CD14-positive monocyte (primary cell): ENCODE measurements around the gene RFFL. TPM values are rescaled to one million over a fixed set of nuclear protein-coding genes. Genes with fewer than 3 reads are reported as not detected.
A peak's percentile ranks its signal among the peaks of the same experiment; 100 is the strongest.

Experiments used
- DNase-seq, 3 donors: peaks; one replicate each; pipeline ENCODE4 v3.0.0-alpha.2; 2011 to 2022
- H2AFZ ChIP-seq: 2 replicates; pipeline ENCODE4 v1.6.0; 2012; ENCODE audit warnings: mild to moderate bottlenecking, low read depth, low read length, inconsistent platforms; ENCODE audit not compliant: insufficient read depth, poor library complexity, severe bottlenecking
- H3K27ac ChIP-seq, 2 donors: 1 replicate in 1 of 2; 2 replicates in 1 of 2; pipeline ENCODE4 v1.5.1; 2012 to 2013; ENCODE audit warnings: low read length in 2 of 2, control low read depth in 1 of 2, inconsistent platforms in 1 of 2, low read depth in 1 of 2, mild to moderate bottlenecking in 1 of 2
- H3K27me3 ChIP-seq, 2 donors: one replicate each; pipeline versions ENCODE4 v1.6.0 to v1.6.1; 2011 to 2013; ENCODE audit warnings: low read length in 2 of 2; ENCODE audit not compliant: control insufficient read depth in 2 of 2, insufficient read depth in 2 of 2
- H3K36me3 ChIP-seq, 2 donors: replicated peaks in 1 of 2; 1 replicate in 1 of 2; 2 replicates in 1 of 2; pipeline versions ENCODE4 v1.5.1 to v1.6.1; 2012 to 2013; ENCODE audit warnings: low read length in 2 of 2, control low read depth in 1 of 2, inconsistent platforms in 1 of 2, mild to moderate bottlenecking in 1 of 2; ENCODE audit not compliant: insufficient read depth in 2 of 2, control insufficient read depth in 1 of 2
- H3K4me1 ChIP-seq, 2 donors: 1 replicate in 1 of 2; 2 replicates in 1 of 2; pipeline versions ENCODE4 v1.5.1 to v1.6.1; 2012 to 2013; ENCODE audit warnings: low read length in 2 of 2, control low read depth in 1 of 2, inconsistent platforms in 1 of 2, mild to moderate bottlenecking in 1 of 2, moderate library complexity in 1 of 2; ENCODE audit not compliant: insufficient read depth in 2 of 2, control insufficient read depth in 1 of 2
- H3K4me2 ChIP-seq: replicated peaks from 2 replicates; pipeline ENCODE3; 2012; ENCODE audit warnings: low read length, moderate library complexity, mild to moderate bottlenecking; ENCODE audit not compliant: poor library complexity, severe bottlenecking; ENCODE audit errors: extremely low read depth
- H3K4me3 ChIP-seq, 3 experiments: fragments of 200-600 bp in 1 of 3; sonication (generic) in 1 of 3; replicated peaks in 1 of 3; 1 replicate in 2 of 3; 2 replicates in 1 of 3; pipeline ENCODE4 v1.5.1; 2011 to 2013; ENCODE audit warnings: low read length in 3 of 3, mild to moderate bottlenecking in 3 of 3, control low read depth in 2 of 3, low read depth in 2 of 3, inconsistent platforms in 1 of 3, moderate library complexity in 1 of 3
- H3K79me2 ChIP-seq: 2 replicates; pipeline ENCODE4 v1.6.0; 2012; ENCODE audit warnings: mild to moderate bottlenecking, control low read depth, inconsistent platforms, low read length, moderate library complexity; ENCODE audit not compliant: insufficient read depth
- H3K9ac ChIP-seq: 2 replicates; pipeline ENCODE4 v1.6.0; 2017; ENCODE audit warnings: low read length, mild to moderate bottlenecking; ENCODE audit not compliant: insufficient read depth, poor library complexity, severe bottlenecking
- H3K9me3 ChIP-seq, 2 donors: replicated peaks in 1 of 2; 1 replicate in 1 of 2; 2 replicates in 1 of 2; pipeline versions ENCODE4 v1.5.1 to v1.6.1; 2012 to 2013; ENCODE audit warnings: low read length in 2 of 2, control low read depth in 1 of 2; ENCODE audit not compliant: control insufficient read depth in 1 of 2, insufficient read depth in 1 of 2
- H4K20me1 ChIP-seq: 2 replicates; pipeline ENCODE4 v1.6.0; 2012; ENCODE audit warnings: mild to moderate bottlenecking, low read length, control low read depth, moderate library complexity; ENCODE audit not compliant: insufficient read depth
- H3K27ac Mint-ChIP-seq, 7 donors: one replicate each; pipeline ENCODE4 v1.8.0; 2020; ENCODE audit warnings: mild to moderate bottlenecking in 7 of 7, mixed read lengths in 7 of 7, moderate library complexity in 6 of 7, inconsistent platforms in 2 of 7
- H3K27me3 Mint-ChIP-seq, 3 donors: one replicate each; pipeline ENCODE4 v1.8.0; 2021 to 2022; ENCODE audit warnings: low read depth in 3 of 3, mild to moderate bottlenecking in 3 of 3, mixed read lengths in 3 of 3, moderate library complexity in 3 of 3, inconsistent platforms in 1 of 3
- H3K36me3 Mint-ChIP-seq, 2 donors: one replicate each; pipeline ENCODE4 v1.8.0; 2020; ENCODE audit warnings: mixed read lengths in 2 of 2, inconsistent platforms in 1 of 2, mild to moderate bottlenecking in 1 of 2
- H3K4me1 Mint-ChIP-seq: one replicate; pipeline ENCODE4 v1.8.0; 2020; ENCODE audit warnings: mild to moderate bottlenecking, mixed read lengths
- H3K4me3 Mint-ChIP-seq, 2 donors: one replicate each; pipeline ENCODE4 v1.8.0; 2020; ENCODE audit warnings: mild to moderate bottlenecking in 2 of 2, mixed read lengths in 2 of 2, moderate library complexity in 1 of 2
- H3K9me3 Mint-ChIP-seq, 7 donors: one replicate each; pipeline ENCODE4 v1.8.0; 2020 to 2022; ENCODE audit warnings: mixed read lengths in 7 of 7, mild to moderate bottlenecking in 6 of 7, moderate library complexity in 6 of 7, inconsistent platforms in 2 of 7
- WGBS: methylation state at CpG from one replicate; pipeline ENCODE4 v1.1.5; 2013; ENCODE audit warnings: missing lambda C conversion rate; ENCODE audit not compliant: insufficient coverage; 5-methylcytosine and 5-hydroxymethylcytosine counted together
- intact Hi-C, 2 donors: fragments of 100-400 bp; cut with micrococcal nuclease; formaldehyde crosslinking; loops; one replicate each; pipeline versions ENCODE4 v1.15.0 to v1.15.1; 2023
- polyA plus RNA-seq, 3 donors: library from polyadenylated mRNA; depleted of rRNA in 1 of 3; unstranded in 2 of 3; stranded (reverse) in 1 of 3; fragments of 300-500 nt in 2 of 3; fragments of >200 nt in 1 of 3; fragmentation: Illumina TruSeq in 2 of 3; gene quantifications; 1 replicate in 2 of 3; 2 replicates in 1 of 3; pipeline ENCODE4 v1.2.3, GENCODE V29; 2012 to 2021
- TF ChIP-seq, protein P1 (sequence below): fragments of 200-600 bp; IDR thresholded peaks from one replicate; pipeline ENCODE4 v1.8.0; 2022; ENCODE audit warnings: antibody characterized with exemption, mild to moderate bottlenecking

The RFFL gene
- polyA plus RNA-seq, 3 donors = 16.1 to 25.1 (median 24.7) TPM

DNA sequence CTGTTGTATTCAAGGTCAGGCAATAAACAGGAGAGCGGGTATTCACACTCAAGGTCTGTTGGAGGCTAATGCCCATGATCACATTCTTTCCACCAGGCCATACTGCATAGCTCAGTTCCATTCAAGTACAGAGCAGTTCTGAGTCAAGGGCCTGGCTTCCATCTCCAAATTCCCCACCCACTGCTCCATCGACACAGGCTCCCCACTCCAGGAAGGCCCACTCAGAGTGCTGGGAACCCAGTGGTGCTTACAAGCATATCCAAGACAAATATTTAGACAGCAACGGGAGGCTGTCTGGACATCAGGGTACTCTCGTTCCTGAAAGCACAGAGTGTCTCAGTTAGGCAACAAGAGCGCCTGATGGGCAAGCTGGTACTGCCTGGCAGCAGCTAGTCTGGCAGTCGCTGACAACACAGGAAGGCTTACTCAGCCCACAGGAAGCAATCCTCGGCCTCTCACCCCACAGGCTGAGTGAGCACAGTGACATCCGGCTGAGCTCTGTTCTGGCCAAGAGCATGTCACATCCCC, 40.9 kb downstream of the RFFL start:
- 14% methylated on average over 8 of the region's 8 CpGs for WGBS
- peaks cover 4% of the 10 kb centered on the region for H3K79me2 ChIP-seq
- H4K20me1 ChIP-seq = peaks cover 22% of the 10 kb centered on the region
- H3K27me3 ChIP-seq = no peaks in the 10 kb centered on the region
- H3K4me2 ChIP-seq = peak overlapping the region; percentile 3
- Mint-ChIP-seq H3K36me3 (peaks cover 58 to 77% of the 10 kb centered on the region in 2 donors), H3K4me3 (peak overlapping the region in 1 of 2 donors; percentile 65), H3K27me3 (peaks cover 0 to 3% (median 0%) of the 10 kb centered on the region in 3 donors), H3K9me3 (no peaks in the 10 kb centered on the region), H3K27ac (peak overlapping the region; percentile 58 to 96 (median 89)), H3K4me1 (peaks cover 18% of the 10 kb centered on the region)
- H3K36me3 ChIP-seq = peaks cover 46 to 84% of the 10 kb centered on the region in 2 donors
- no peaks in the 10 kb centered on the region for H3K9me3 ChIP-seq
- peak overlapping the region; percentile 36 to 67 for H3K27ac ChIP-seq
- H3K9ac ChIP-seq = no peak overlapping the region
- H3K4me1 ChIP-seq = peaks cover 12 to 17% of the 10 kb centered on the region in 2 donors
- peak; percentile 78 to 91 (median 89) for DNase-seq
- TF ChIP-seq, protein P1, sequence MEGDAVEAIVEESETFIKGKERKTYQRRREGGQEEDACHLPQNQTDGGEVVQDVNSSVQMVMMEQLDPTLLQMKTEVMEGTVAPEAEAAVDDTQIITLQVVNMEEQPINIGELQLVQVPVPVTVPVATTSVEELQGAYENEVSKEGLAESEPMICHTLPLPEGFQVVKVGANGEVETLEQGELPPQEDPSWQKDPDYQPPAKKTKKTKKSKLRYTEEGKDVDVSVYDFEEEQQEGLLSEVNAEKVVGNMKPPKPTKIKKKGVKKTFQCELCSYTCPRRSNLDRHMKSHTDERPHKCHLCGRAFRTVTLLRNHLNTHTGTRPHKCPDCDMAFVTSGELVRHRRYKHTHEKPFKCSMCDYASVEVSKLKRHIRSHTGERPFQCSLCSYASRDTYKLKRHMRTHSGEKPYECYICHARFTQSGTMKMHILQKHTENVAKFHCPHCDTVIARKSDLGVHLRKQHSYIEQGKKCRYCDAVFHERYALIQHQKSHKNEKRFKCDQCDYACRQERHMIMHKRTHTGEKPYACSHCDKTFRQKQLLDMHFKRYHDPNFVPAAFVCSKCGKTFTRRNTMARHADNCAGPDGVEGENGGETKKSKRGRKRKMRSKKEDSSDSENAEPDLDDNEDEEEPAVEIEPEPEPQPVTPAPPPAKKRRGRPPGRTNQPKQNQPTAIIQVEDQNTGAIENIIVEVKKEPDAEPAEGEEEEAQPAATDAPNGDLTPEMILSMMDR = no peak
- H3K4me3 ChIP-seq = no peak overlapping the region
- intact Hi-C loops = loop anchor here (2.0 to 5.0 kb wide), 2 partner anchors 66 to 70 kb away; no protein-coding TSS in a partner anchor
- H2AFZ ChIP-seq = no peak overlapping the region

DNA sequence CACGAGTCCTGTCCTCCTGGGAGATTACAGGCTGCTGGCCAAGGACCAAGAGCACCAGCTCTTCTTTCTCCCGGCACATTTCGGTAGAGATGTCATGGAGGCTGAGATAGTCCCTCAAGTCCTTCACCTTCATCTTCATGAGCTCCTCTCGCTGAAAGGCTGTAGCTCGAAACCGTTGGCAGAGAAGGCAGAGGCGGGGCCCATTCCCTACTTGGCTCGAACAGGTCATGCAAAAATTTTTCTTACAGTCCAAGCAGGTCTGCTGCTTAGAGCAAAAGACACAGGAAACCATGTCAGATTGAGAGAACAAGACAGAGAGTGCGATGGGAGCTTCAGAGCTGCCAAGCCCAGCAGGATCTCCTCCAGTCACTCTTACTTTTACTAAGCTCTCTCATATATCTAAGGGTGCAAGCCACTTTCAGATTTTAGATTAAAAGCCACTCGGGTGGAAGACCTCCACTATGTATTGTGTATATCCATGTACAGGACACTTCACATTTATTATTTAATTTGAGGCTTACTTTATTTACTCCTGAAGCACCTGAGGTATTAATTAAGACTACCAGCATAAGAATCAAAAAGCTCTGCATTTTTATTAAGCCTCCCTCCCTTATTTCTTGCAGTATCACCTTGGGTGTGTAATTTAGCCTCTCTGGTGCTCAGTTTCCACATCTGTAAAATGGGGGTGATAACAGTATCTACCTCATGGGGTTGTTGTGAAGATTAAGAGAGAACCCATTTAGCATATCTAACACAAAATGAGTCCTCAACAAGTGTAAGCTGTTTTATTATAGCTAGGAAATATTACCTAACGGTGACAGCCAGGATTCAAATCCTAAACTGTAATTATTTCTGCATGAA, 41.8 kb downstream of the RFFL start:
- Mint-ChIP-seq H3K27ac (peak overlapping the region in 5 of 7 donors; percentile 31 to 89 (median 65)), H3K9me3 (no peaks in the 10 kb centered on the region), H3K27me3 (peaks cover 0 to 3% (median 0%) of the 10 kb centered on the region in 3 donors), H3K36me3 (peaks cover 62 to 86% of the 10 kb centered on the region in 2 donors), H3K4me1 (peaks cover 18% of the 10 kb centered on the region), H3K4me3 (no peak overlapping the region)
- peak overlapping the region in 1 of 2 donors; percentile 67 for H3K27ac ChIP-seq
- TF ChIP-seq, protein P1 = no peak
- WGBS = 100% methylated on average over 5 of the region's 11 CpGs
- intact Hi-C loops = loop anchor here (2.0 to 5.0 kb wide), 2 partner anchors 67 to 71 kb away; no protein-coding TSS in a partner anchor
- H3K4me1 ChIP-seq = peaks cover 12 to 17% of the 10 kb centered on the region in 2 donors
- no peak overlapping the region for H3K4me2 ChIP-seq
- H2AFZ ChIP-seq = no peak overlapping the region
- H3K36me3 ChIP-seq = peaks cover 54 to 92% of the 10 kb centered on the region in 2 donors
- H3K9ac ChIP-seq = no peak overlapping the region
- no peaks in the 10 kb centered on the region for H3K27me3 ChIP-seq
- H3K4me3 ChIP-seq = no peak overlapping the region
- H3K79me2 ChIP-seq = peaks cover 4% of the 10 kb centered on the region
- H4K20me1 ChIP-seq = peaks cover 22% of the 10 kb centered on the region
- no peak for DNase-seq
- no peaks in the 10 kb centered on the region for H3K9me3 ChIP-seq
